NCI-H460 (cell line): Measurements from ENCODE around the gene COMMD6. TPM values are rescaled to one million over a fixed set of nuclear protein-coding genes. Genes with fewer than 3 reads are reported as not detected.
"Not testable (repeated sequence)": the region's sequence is repeated elsewhere in the genome, so short reads cannot be mapped to it uniquely, and the experiment has no call there.

Experiments
- DNase-seq: peaks from one replicate; pipeline ENCODE4 v3.0.0-alpha.2; 2016; ENCODE audit warnings: low read depth; ENCODE audit errors: extremely low read depth
- polyA plus RNA-seq: library from polyadenylated mRNA; depleted of rRNA; stranded (reverse); fragments of >200 nt; gene quantifications from 2 replicates; pipeline ENCODE4 v1.2.3, GENCODE V29; 2014; cell fraction: nucleus; rRNA removed
- total RNA-seq: library from RNA; depleted of rRNA; stranded (reverse); fragments of >200 nt; shearing (Covaris generic); gene quantifications from 2 replicates; pipeline ENCODE4 v1.2.3, GENCODE V29; 2014; rRNA removed

COMMD6 gene
- 124 and 142 TPM in 2 replicates for total RNA-seq
- polyA plus RNA-seq, result 292 and 693 TPM in 2 replicates

- DNase-seq, result peak; percentile 70
These were observed at the start of gene COMMD6 for GRCh38 chr13:75537401-75538365. TSS of gene COMMD6 (minus strand) at chr13:75537841. CDS start at chr13:75537805, 36 bp downstream.

DNA sequence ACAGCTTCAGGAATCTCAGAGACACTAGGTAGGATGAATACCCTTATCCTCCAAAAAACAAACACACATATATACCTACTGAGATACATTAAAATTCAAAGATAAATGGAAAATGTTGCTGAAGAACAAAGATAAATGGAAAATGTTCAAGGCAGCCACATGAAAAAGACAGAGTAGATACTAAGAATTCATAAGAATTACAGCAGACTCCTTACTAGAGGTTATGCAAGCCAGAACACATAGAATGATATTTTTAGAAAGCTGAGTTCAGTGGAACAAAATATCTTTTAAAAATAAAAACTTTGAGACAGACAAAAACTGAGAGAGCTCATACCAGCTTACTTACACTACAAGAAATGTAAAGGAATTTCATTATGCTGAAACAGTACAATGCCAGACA lies 47.5 kb upstream of the COMMD6 start:
- no peak for DNase-seq

DNA sequence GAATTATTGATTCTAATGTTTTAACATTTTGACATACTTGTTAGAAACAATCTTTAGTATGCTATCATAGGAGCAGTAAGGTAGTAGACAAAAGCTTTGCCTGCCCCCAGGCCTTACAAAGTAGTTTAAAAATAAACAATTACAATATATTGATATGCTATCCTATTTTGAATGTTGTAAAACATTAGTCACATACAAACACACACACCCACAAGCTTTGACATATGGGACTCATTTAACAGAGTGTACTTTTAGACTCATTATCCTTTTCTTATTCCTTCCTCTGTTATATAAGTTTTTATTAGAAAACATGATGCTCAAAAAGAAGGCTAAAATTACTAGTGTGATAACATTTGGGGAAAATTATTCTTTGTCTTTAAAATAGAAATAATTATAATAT lies 45.5 kb upstream of the COMMD6 start:
- no peak for DNase-seq

DNA sequence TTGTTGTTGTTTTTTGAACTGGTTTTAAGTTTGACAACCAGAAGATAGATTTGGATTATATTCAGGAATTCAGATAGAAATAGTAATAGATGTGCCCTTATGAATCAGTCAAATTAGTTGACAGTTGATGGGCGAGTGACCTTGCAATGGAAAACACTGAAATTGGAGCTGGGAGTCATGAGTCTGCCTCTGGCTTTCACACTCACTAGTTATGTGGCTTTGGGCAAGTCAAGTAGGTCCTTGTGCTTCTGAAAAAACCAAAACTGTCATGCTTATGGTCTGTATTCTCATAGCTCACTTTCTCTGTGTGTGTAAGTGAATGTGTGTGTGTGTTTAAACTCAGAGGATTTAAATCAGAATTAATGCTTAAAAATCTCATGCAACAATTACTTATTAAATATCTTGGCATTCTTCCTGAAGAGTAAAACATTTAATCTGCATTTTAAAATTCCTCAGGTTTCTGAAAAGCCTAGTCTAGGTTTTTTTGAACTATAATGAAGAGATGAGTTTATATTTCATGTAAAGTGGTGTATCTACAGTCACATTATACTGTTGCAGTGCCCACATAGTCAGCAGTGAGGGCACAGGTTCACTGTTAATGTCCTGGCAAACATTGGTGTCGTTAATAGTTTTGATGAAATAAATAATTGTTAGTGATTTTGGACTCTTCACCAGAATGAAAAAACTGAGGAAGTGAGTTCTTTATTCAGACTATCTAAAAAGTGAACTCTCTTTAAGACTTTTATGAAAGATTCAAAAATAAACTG lies 44.4 kb upstream of the COMMD6 start:
- DNase-seq, result no peak

DNA sequence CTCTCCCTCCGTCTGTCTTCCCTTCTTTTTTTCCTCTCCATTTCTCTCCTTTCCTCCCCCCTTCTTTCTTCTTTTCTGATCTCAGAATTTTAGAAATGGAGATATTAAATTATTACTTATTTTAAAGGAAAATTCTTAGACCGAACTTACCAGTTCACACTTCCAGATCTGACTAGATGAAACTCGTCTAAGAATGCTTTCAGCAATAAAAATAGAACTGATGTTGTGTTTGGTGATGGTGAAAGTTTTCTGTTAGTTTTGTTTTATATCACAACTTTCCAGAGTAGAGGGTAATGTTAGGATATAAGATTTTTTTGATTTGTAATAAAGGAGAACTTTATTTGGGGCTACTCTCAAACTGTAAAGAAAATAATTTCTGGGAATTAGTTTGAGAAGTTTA lies 41.9 kb upstream of the COMMD6 start:
- no peak for DNase-seq

GRCh38 chr13:75569576-75569975 lies 31.9 kb upstream of the COMMD6 start:
- DNase-seq, result no peak

DNA sequence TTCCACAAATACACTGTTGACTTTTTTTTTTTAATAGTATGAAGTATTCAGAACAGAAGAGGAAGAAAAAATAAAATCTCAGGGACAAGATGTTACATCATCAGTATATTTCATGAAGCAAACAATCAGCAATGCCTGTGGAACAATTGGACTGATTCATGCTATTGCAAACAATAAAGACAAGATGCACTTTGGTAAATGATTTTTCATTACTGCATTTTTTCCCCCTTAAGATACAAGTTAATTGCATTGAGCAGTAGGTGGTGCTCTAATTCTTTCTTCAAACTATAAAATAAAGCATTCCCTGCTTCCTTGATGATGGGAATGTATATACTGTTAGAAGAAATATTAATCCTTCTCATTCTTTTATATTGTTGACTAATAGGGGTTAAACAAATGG lies 29.0 kb upstream of the COMMD6 start:
- DNase-seq, result no peak

DNA sequence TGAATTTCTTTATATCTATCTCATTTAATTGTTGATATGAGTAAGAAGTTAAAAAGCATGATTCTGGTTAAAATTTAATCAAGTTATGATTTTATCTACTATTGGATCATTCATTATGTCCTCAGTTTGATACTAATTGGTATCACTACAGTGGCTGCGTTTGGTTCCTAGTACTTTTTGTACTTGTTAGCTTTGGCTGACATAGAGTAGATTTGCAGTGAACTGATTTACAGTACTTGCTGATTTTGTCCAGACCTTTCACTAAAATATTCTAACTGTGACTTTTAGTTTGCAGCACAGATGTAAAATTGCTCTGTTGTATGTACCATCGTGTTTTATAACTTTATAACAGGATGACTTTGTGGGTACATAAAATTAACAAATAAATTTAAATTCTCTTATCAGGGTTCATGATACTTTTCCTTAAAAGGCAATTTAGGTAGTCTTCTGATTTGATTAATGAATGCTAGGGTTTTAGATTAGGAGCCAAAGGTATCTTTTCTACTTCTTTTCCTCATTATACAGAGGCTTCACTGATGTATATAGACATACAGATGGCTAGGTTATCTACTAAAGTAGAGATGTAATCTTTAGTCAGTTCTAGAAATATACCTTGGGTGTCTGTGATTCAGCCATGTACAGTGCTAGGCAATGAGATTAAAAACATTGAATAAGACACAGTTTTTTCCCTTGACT lies 20.7 kb upstream of the COMMD6 start:
- no peak for DNase-seq

GRCh38 chr13:75556961-75557360 lies 19.3 kb upstream of the COMMD6 start:
- DNase-seq, result no peak

DNA sequence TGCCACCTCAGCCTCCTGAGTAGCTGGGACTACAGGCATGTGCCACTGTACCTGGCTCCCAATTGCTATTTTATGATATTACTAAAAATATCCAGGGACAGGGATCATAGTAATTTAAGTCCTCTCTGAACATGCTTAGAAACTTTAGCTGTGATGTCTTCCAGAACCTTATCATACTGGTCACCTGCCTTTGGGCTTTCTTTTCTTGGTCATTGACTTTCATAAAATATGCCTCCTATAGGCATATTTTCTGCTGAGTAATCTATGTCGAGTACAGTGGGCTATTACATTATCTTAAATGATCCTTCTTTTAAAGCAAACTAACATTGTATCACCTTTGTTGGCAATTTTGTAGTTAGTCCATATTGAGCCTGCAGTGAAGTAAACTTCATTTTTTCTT lies 18.2 kb upstream of the COMMD6 start:
- DNase-seq, result no peak

DNA sequence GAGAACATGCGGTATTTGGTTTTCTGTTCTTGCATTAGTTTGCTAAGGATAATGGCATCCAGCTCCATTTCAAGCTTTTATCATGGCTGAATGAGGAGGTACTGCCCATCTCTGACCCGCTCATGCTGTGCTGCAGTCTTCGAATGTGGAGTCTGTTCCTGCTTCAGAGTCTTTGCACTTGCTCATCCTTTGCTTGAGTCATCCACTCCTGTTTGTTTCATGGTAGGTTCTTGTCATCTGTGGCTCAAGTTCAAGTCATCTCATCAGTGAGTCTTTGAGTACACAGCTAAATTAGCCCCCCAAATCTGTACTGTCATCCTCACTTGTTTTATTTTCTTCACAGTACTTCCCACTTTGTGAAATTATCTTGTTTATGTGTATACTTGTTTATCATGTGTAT lies 17.3 kb upstream of the COMMD6 start:
- no peak for DNase-seq

DNA sequence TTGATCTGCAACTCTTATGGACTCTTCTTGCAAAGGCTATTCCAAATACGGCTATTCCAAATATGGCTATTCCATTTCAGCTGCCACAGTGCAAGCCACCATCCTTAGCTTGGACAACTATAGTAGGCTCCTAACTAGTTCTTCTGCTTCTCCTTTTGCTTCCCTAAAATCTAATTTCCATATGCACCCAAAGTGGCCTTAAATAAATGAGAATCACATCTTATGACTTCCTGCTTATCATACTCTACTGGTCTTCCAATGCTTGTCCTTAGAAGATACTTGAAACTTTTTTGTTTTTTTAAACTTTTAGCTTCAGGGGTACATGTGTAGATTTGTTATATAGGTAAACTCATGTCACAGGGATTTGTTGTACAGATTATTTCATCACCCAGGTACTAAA lies 16.8 kb upstream of the COMMD6 start:
- DNase-seq, result no peak

DNA sequence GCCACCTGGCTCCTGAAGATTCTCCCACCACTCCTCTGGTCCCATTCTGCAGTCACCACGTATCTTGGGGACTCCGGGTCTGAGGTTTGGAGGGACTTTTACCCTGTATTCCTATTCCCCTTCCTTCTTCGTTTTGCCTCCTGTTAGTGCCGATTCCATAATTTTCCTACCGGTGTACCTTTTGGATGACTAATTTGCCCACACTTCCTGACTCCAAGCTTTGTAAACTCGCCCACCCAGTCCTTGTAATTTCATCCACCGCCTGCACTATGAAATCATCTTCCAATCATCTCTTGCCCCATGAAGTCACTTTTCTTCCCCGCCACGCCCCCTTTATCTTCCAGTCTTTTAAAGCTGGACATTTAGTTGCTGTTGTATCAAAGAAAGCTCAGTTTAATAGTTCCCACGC lies 12.5 kb upstream of the COMMD6 start:
- no peak for DNase-seq

- DNase-seq, result peak; percentile 93
These were observed 11.9 kb upstream of the COMMD6 start, which contains the start of gene UCHL3 for GRCh38 chr13:75549262-75550158. TSS of gene UCHL3 (plus strand) at chr13:75549791. CDS start at chr13:75549821, 30 bp downstream.

- DNase-seq, result no peak
These were observed 10.3 kb upstream of the COMMD6 start for GRCh38 chr13:75547917-75548316.

GRCh38 chr13:75545386-75545785 lies 7.7 kb upstream of the COMMD6 start:
- DNase-seq, result not testable (repeated sequence)

DNA sequence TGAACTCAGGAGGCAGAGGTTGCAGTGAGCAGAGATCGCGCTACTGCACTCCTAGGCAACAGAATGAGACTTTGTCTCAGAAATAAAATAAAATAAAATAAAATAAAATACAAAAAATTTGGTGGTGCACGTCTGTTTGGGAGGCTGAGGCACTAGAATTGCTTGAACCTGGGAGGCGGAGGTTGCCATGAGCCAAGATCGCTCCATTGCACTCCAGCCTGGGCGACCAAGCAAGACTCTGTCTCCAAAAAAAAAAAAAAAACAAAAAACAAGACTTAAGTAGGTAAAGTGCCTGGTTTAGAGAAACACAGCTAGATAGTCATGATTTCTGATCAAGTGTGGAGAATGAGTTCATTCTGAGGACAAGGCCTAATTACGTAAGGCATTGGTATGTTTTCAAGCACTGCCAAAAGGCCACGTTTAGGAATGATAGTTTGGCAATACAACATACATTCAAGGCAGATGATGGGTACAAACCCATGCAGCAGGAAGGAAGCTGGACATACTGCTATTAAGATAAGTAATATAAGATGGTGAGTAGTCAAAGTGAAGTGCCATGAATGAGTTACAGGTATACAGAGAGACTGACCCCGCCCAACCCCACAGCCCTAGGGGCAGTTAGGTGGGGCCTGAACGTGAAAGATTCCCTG lies 7.2 kb upstream of the COMMD6 start:
- no peak for DNase-seq

DNA sequence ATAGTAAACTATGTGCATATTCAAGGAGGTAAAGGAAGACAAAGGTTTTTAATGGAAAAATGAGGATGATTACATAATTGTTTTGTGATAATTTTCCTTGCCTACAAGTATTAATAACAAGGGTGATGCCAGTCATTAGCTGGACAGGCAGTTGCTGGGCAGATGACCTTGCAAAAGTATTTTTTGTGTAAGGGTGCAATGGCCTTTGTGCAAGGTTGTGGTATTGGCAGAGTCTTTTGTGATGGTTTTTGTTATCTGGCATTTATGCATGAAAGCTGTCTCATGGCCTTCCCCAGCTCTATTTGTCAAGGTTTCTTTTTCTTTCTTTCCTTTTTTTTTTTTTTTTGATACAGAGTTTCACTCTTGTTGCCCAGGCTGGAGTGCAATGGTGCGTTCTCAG lies 4.3 kb upstream of the COMMD6 start:
- DNase-seq, result no peak

DNA sequence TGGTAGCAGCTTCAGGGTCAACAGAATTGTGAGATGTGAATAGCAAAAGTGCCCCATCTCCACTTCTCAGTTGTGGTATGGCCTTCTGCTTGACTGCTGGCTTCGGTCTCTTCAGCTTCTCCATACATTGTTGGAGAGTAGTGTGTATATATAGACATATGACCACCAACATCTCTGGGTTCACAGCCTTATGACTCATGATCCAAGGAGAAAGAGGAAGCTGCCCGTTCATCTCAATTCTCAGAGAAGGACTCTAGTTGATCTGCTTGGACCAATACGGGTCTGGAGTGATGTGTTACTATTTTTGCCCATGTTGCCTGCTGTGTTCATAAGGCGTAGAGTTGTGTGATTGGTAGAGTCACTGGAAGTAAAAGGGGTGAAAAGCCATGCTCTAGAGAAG lies 3.6 kb upstream of the COMMD6 start:
- DNase-seq, result no peak
